Left colon (tissue), 2 donors: ENCODE measurements around the gene ARHGEF26. TPM values are rescaled to one million over a fixed set of nuclear protein-coding genes. Genes with fewer than 3 reads are reported as not detected.

Source experiments
- ATAC-seq: fragments of 200-7000 bp; cut with Tn5 transposase; one replicate; pipeline ENCODE4 v1.9.1; 2020; ENCODE audit warnings: mild to moderate bottlenecking, moderate library complexity
- DNase-seq, 2 donors: peaks; one replicate each; pipeline ENCODE4 v3.0.0-alpha.2; 2020
- intact Hi-C, 2 donors: fragments of 100-400 bp; cut with DNase I in 1 of 2; cut with micrococcal nuclease in 1 of 2; formaldehyde crosslinking; loops; one replicate each; pipeline versions ENCODE4 v1.11.2 to v1.14.0; 2022; cut with DNase I, micrococcal nuclease
- total RNA-seq, 2 donors: library from RNA; stranded (reverse); fragmentation: NEBNext Ultra II Directional; extraction: Animal tissue kit (Norgen Biotek cat#: 25700); gene quantifications; one replicate each; pipeline ENCODE4 v1.2.1, GENCODE V29; 2021
- donor health status: DM: no; HTN: no; CAD: no.
- donor health status: DM: yes; HTN: yes; CAD: no.

Gene ARHGEF26
- total RNA-seq, 2 donors from 2014 or later = 3.3 to 9.1 TPM

DNA sequence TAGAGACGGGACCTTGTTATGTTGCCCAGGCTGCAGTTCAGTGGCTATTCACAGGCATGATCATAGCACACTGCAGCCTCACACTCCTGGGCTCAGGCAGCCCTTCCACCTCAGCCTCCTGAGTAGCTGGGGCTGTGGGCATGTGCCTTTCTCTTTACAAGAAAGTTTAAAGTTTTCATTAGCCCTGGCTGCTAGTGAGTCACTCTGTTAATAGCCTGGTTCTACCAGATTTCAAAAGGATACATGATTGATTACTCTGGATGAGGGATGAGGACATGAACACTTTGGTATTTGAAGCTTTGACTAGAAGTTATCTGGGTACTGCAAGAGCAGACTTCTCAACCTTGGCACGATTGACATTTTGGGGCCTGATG is 108.0 kb downstream of the ARHGEF26 start:
- ATAC-seq (no peak), DNase-seq (no peak)
- intact Hi-C loops = no loop called here

DNA sequence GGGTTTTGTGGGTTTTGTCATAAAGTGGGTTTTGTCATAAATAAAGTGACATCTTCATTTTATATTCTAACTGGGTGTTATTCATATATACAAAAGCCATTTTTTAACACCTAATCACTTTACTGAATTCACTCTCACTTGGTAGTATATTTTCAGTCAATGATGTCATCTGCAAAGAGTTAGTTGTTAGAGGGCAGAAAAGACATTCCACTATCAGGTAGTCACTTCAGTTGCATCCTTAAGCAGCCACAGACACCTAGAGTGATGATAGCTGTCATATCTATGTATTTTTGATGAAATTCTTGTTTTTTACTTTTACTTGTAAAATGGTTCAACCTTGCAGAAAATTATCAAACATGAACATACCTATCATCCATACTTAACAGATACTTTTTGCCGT is 114.1 kb downstream of the ARHGEF26 start:
- intact Hi-C loops = no loop called here
- no peak for DNase-seq
- ATAC-seq = no peak

DNA sequence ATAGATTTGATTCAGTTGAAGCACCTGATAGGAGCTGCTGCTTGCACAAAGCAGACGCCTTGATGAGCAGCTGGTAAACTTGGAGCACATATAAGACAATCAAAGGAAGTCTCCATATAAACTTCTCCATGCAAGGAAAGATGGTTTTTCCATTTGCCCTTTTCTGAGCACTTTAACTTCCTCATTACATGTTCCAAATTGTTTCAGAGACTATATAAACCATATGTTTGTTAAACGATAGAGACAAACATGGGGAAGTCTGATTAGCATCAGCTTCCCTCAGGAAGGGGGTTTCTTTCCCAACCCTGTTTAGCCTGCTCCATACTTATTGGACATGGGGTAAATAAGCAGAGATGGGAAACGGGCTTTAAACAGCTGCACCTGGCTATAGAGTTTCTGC is 115.1 kb downstream of the ARHGEF26 start:
- ATAC-seq (no peak), DNase-seq (no peak)
- intact Hi-C loops = no loop called here

DNA sequence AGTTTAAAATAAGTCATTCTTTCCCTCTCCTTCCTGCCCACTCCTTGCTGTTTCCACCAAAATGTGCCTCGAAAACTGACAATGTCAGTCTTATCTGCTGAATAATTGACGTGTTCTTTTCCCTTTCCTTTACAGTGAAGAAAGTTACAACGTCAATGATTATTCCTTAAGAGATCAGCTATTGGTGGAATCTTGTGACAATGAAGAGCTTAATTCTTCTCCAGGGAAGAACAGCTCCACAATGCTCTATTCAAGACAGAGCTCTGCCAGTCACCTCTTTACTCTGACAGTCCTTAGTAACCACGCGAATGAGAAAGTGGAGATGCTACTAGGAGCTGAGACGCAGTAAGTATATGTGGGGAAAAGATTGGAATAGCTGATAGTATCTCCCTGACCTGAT is 119.0 kb downstream of the ARHGEF26 start:
- ATAC-seq (no peak), DNase-seq (no peak)
- intact Hi-C loops = no loop called here

DNA sequence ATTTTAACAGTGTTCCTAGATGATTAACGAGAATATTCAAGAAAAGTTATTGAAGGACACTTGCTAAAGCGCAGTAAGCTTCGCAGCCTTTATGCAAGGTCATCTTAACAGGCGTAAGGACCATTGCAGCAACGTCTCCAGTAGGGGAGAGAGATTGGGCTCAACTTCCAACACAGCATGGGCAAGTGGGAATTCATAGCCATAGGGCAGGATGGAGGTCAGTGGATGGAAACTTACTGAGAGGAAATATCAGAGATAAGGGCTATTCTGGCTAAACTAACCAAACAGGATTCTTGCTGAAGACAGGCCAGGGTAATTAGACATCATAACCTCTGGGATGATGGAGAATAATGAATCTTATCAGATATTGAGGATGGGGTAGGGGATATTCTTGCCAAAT is 120.3 kb downstream of the ARHGEF26 start:
- ATAC-seq (no peak), DNase-seq (no peak)
- intact Hi-C loops = no loop called here

DNA sequence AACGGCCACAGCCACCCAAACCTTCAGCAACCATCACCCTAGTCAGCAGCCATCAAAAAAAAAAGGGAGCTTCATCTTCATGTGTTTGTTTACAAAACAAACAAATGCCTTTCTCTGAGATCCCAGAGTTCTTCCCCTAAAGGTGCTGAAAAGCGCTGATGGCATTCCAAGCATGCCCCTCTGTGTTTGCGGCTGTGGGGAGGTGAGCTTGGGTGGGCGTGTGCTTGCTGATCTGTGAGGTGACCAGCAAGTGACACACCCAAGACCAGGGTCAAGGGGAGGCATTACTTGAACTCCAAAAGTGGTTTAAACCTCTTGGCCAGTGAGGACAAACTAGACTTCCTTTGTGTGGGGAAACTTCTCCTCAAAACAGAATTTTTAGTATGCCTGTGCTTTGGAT is 121.6 kb downstream of the ARHGEF26 start:
- intact Hi-C loops = no loop called here
- ATAC-seq (no peak), DNase-seq (no peak)

DNA sequence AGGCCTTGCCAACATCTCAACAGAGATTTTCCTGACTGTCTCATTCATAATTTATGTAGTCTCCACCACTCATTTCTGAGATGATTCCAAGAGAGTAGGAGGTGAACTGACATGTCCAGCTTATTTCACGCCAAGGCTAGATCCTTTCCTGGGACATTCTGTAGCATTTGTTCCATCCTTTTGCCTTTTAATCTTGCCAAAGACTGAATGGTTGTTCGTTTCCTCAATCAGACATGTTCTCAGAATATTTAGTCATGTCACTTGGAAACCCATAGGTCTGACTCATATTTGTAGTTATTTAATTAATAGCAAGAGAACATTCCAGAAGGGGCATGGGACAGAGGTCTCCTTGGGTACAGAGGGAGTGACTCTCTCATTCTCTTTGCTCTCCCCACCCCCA is 122.2 kb downstream of the ARHGEF26 start:
- DNase-seq (no peak), ATAC-seq (no peak)
- intact Hi-C loops = no loop called here

DNA sequence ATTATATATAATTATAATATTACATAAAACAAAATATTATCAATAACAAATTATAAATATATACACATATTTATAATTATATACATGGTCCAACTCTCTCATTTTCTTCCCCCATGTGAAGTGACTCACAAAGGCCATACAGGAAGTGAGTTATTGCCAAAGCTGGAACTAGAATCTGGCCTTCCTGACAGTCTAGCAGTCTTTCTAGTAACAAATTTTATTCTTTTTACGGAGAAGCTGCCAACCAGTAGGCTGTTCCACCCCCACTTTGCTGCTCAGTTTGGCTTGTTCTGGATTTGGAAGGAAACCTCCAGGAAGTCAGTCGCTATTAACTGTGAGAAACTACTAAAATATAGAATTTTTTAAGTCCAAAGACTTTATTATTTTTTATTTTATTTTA is 123.5 kb downstream of the ARHGEF26 start:
- no peak for DNase-seq
- intact Hi-C loops = loop anchor here in 1 of 2 donors (5.0 kb wide), 1 partner anchor 147 kb away; no protein-coding TSS in a partner anchor
- ATAC-seq = no peak

DNA sequence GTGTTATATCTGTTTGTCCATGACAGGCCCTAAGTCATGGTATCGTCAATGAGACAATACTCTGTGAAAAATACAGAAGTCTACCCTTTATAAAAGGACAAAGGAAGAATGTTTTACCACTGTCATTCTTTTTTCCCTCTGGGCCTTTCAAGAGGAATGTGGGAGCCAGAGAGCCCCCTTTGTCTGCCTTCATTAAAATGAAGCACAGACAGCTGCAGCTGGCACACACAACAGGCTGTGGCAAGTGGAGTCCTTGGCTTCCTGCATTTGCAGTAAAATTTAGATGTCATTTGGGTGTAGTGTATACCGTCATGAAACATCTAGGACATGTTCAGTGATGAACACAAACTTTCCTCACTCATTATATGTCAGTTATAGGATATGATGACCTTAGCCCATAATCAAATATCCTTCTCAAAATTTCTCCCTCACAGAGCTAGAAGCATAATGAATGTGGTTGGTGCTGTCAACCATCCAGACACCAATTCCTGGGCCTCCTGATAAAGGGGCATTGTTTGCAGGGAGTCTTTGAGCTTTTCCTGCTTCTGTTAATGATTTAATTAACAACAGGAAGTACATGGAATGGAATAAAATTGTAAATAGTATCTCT is 126.7 kb downstream of the ARHGEF26 start:
- intact Hi-C loops = loop anchor here in 1 of 2 donors (5.0 kb wide), 1 partner anchor 151 kb away; no protein-coding TSS in a partner anchor
- DNase-seq = no peak
- no peak for ATAC-seq

DNA sequence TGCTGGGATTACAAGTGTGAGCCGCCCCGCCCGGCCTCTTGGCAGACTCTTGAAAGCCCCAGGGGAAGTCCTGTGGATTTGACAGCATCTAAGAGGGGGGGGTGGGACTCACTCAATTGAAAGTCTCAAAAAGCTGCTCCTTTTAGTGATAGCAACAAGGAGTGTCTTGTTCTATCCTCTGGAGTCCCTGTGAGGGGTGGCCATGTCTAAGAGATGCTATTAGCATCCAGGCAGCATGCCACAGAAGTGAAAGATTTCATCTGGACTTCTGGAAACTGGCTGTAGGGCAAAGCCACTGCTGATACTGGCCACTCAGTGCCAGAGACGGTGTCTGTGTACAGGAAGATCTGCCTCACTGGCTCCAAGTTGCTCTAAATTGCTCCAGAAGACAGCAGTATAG is 129.1 kb downstream of the ARHGEF26 start:
- intact Hi-C loops = loop anchor here in 1 of 2 donors (10.0 kb wide), 1 partner anchor 255 kb away; no protein-coding TSS in a partner anchor
- ATAC-seq (no peak), DNase-seq (no peak)

DNA sequence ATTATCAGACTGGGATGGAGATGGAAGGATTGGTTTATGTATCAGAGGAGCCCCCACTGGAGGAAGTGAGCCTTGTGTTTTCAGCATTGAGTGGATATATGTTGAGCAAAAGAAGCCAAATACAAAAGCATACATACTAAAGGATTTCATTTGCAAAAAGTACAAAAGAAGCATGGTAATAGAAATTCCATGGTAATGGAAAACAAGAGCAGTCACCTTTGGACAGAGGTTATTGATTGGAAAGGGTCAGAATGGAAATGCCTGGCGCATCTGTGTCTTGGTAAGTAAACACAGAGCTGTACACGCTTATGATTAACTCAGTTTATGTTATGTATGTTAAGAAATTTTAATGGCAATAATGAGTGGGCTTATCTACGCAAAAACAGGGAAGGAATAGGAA is 130.4 kb downstream of the ARHGEF26 start:
- ATAC-seq = no peak
- intact Hi-C loops = loop anchor here in 1 of 2 donors (10.0 kb wide), 1 partner anchor 257 kb away; no protein-coding TSS in a partner anchor

DNA sequence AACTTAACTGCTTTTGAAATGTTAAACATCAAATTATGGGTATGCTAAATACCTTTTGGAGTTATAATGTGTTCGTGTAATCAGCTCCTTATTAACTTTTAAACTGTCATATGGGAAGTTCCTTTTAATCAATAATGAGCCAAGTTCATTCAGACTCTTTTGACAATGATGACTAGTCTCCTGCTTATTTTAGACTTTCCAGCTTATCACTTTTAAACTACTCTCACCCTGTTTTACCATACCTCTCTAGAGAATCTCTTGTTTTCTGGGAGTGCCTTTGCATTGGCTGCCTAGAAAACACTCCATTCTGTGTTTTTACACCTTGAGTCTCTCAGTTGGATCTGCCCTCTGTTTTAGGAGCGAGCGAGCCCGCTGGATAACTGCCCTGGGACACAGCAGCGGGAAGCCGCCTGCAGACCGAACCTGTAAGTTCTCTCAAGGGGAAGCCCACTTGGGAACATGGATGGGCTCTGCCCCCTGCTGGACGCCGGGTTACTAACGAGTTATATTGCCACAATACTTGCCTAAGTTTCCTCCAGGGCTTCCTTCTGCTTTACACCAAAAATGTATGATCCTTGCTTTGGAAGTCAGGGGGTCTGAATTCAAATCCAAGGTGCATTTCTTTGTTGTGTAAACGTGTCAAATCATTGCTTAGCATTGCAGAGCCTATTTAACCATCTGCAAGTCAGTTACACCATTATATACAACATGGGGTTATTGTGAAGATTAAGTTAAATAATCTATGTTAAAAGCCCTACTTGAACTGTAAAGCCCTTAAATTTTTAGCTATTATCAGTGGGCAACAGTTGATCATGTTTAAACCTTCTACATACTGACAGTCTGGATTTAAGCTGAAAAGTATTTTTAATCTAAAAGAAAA is 131.8 kb downstream of the ARHGEF26 start:
- intact Hi-C loops = loop anchor here in 1 of 2 donors (10.0 kb wide), 1 partner anchor 258 kb away; no protein-coding TSS in a partner anchor
- ATAC-seq = peak; percentile 99

More for the DNA sequence above, 130.4 kb downstream of the ARHGEF26 start:
- DNase-seq = no peak

DNA sequence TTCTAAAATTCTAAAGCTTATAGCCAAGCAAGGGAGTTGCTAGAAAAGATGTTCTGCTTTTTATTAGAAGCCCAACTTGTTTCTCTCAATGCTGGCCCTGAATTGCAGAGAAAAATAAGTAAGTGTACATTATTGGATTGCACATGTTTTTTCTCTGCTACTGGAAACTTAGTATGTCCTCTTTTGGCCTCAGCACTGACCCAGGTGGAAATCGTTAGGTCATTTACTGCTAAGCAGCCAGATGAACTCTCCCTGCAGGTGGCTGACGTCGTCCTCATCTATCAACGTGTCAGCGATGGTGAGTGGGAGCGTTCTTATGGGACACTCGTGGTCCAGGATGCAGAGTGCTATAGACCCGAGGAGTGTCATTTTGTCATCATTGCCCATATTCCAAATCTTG is 133.3 kb downstream of the ARHGEF26 start:
- DNase-seq = no peak
- ATAC-seq = no peak
- intact Hi-C loops = loop anchor here in 1 of 2 donors (10.0 kb wide), 1 partner anchor 260 kb away; no protein-coding TSS in a partner anchor

More for the DNA sequence above, 131.8 kb downstream of the ARHGEF26 start:
- peak; percentile 83 to 95 for DNase-seq

DNA sequence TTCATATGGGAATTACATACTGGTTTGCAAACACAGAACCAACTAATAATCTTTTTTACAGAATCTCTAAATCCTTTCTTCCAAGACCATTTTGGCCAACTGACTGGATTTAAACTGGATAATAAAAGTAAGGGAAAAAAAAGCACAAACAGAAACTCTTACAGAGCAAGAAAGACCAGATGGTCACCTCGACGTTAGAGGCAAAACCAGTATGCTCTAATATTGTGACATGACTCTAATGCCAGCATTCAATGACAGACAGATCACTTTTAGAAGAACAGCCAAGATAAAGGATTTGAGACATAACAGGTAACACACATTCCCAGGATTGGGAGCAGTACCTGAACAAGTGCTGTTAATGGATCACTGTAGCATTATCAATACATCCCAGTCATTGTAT is 152.2 kb downstream of the ARHGEF26 start:
- ATAC-seq = no peak
- DNase-seq = no peak
- intact Hi-C loops = no loop called here

DNA sequence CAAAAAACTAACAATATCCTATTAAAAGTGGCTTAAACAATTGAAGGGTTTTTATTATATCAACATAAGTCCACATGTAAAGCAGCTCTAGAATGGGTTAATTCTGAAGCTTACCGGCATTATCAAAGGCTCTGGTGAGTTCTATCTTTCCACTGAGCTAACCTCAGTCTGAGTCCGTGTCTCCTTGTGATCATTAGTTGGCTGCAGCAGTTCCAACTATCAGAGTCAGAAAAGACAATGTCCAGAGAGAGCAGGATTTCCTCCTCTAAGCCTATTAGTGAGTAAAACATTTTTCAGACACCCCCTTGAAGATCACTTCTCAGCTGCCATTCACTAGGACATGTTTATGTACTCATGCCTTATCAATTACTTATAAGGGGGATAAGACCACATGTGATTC is 153.2 kb downstream of the ARHGEF26 start:
- DNase-seq = no peak
- ATAC-seq = no peak
- intact Hi-C loops = no loop called here

DNA sequence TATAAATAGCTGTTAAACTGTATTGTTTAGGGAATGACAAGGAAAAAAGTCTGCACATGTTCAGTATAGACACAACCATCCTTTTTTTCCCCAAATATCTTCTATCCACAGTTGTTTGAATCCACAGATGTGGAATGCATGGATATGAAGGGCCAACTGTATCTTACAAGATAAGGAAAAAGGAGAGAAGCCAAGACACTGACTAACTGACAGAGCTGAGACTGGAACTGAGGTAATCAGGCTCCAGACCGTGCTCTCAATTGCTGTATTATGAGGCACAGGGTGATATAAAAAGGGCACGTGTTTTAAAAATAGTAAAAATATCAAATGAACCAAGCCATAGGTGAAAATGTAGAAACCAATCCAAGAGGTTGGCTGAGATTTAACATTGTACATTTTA is 154.1 kb downstream of the ARHGEF26 start:
- DNase-seq (no peak), ATAC-seq (no peak)
- intact Hi-C loops = no loop called here

DNA sequence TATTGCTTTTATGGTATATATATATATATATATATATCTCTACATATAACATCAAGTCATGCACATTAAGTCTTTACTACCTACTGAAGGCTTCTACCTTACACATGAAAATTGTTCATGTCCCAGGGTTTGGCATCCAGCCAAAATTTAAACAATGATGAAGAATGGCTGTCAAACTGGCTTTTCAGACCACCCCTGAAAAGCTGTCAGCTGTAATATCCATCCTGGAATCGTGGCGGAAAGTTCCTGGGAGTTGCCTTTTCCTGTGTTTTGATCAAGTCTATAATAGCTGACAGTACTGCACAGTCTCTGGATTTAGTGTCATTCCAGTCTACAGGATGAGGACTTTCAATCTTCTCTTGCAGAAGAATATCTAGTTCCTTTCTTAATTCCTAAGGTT is 154.8 kb downstream of the ARHGEF26 start:
- no peak for DNase-seq
- ATAC-seq = no peak
- intact Hi-C loops = no loop called here

DNA sequence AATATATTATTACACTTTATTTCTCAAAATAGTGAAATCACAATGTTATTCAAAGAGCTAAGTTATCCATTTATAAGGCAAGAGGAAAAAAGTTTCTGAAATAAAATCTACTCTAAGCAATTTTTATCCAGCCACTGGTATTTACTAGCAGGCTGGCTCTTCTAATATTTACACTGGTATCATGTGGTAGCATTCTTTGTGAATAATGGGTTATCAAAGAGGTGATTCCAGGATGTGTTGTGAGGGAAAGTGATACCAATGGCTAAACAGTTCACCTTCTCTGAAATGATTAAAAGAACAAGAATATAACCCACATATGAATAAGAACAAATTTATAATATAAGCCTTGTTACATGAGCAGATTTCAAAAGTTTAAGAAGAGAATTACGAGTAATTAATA is 159.0 kb downstream of the ARHGEF26 start:
- ATAC-seq (no peak), DNase-seq (no peak)
- intact Hi-C loops = no loop called here

DNA sequence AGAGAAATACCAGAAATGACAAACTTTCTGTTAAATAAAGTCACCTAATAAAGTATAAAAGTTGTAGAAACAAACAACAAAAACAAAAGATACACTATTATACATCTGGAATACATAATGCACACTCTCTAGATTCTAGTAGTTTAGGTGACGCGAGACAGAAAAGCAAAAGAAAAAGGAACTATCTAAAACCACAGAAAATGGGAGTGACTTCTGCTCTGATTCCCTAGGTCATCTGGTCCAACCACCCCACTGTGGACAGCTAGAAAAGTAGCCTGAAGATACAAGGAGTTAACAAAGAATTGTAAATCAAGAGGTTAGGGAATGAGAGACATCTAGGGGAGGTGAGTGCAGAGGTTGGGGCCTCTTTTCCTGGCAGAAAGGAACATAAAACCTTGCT is 164.0 kb downstream of the ARHGEF26 start:
- no peak for ATAC-seq
- DNase-seq = no peak
- intact Hi-C loops = no loop called here

DNA sequence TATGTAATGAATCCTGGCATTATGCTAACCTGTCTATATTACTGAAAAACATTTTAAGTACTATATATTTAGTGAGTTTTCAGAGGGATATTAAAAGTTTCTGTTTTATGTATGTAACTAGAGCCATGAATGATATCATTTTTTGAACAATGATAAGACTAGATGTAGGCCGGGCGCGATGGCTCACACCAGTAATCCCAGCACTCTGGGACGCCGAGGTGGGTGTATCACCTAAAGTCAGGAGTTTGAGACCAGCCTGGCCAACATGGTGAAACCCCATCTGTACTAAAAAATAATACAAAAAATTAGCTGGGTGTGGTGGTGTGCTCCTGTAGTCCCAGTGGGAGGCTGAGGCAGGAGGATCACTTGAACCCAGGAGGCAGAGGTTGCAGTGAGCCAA is 169.0 kb downstream of the ARHGEF26 start:
- ATAC-seq = no peak
- intact Hi-C loops = no loop called here
- no peak for DNase-seq
